Measurements from ENCODE around the gene TMEM117.
A peak's percentile ranks its signal among the peaks of the same experiment; 100 is the strongest.

The TMEM117 gene

DNA sequence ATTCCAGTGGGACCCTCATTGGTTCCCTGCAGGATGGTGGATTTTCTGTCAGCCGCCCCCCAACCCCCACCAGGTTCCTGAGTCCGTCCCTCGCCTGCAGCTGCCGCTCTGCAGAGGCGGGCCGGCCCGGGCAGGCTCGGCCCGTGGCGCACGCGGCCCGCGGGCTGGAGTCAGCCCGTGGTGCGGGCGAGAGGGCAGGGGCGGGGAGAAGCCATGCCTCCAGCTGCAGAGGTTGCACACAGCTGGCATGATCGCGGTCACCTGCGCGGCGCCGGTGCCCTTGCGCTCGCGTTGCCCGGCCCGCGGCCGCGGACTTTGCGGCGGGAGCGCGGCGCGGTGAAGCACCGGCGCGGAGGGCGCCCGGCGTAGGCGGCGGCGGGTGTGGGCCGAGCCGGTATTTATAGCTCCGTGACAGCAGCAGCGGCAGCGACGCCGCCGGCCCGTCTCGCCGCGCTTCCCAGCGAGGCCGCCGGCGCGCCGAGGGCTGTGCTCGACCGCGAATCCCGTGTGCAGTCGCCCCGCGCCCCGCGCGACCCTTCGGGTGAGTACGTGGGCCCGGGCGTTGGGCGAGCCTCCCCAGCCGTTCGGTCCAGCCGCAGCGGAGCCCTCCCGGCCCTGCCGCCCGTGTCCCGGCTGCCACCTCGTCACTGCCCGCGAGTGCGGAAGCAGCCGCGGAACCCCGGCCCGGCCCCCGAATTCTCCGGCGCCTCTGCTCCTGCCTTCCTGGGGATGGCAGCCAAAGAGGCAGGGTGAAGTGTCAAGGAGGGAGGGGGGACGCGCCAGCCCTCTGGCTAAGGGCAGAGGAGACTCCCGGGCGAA lies at the start of gene TMEM117:
Gene TMEM117 (plus strand): TSS at position 426 of the 819 bp plus-strand sequence.
- peak; percentile 47 to 68 for DNase-seq

DNA sequence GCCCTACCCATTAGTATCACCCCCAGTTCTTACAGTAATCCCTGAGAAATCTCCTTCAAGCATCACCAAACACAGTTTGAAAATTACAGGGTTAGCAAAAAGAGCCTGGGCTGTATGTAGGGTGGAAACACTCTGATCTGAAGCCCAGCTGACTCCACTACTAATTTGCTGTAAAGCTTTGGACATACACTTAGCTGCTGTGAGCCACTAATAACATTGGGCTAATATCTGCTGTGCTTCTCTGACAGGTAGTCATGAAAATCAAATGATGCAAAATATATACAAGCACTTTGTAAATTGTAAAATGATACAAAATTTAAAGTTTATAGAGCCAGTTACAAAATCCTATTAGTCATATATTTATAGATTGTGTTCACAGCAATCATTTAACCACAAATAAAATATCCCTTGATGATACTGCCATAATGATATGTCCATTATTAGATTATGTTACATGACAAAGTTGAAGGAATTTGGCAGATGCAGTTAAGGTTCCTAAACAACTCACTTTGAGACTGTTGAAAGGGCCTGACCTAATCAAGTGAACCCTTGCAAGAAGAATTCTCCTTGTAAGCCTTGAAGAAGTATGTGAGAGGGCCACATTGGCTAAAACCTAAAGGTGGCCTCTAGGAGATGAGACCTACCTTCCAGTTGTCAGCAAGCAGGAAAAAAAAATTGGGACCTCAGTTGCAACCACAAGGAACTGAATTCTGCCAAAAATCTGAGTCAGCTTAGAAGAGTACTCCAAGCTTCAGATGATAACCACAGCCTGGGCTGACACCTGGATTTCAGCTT lies 48.8 kb upstream of the TMEM117 start:
- DNase-seq = no peak

GRCh38 chr12:43789941-43790340 lies 45.9 kb upstream of the TMEM117 start:
- no peak for DNase-seq

- no peak for DNase-seq
These were observed 40.1 kb upstream of the TMEM117 start for GRCh38 chr12:43795716-43796280.

- DNase-seq = no peak
These were observed 38.2 kb upstream of the TMEM117 start for GRCh38 chr12:43797561-43798217.

DNA sequence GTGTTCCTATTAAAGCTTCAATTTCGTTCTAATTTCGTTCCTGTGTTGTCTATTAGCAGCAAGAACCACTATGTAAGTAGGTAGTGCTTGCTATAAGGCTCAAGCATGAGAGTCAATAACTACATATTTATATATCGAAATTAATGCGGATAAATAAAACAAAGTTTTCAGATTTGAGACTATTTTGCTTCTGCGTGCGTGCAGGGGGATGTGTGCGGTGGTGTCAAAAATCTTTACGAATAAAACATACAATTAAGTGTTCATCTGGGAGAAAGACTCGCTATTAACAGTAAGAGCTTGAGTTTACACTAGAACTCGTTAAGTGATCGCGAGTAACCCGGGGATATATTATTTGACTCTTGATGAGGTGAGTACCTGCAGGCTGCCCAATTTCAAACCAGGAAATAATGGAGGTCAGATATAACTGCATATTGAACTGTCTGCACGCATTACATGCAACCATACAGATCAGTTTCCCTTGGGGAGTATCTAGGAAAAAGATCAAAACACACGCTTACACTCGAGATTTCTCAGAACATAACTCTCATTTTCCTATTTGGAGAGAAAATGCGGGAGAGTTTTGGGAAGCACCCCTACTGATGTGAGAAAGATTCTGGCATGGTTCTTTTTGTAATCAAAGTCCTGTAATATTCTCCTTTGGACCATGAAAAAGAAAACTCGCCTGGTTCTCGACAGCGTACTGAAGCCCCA lies 30.6 kb upstream of the TMEM117 start:
- peak in 1 of 2 donors; percentile 24 for DNase-seq

DNA sequence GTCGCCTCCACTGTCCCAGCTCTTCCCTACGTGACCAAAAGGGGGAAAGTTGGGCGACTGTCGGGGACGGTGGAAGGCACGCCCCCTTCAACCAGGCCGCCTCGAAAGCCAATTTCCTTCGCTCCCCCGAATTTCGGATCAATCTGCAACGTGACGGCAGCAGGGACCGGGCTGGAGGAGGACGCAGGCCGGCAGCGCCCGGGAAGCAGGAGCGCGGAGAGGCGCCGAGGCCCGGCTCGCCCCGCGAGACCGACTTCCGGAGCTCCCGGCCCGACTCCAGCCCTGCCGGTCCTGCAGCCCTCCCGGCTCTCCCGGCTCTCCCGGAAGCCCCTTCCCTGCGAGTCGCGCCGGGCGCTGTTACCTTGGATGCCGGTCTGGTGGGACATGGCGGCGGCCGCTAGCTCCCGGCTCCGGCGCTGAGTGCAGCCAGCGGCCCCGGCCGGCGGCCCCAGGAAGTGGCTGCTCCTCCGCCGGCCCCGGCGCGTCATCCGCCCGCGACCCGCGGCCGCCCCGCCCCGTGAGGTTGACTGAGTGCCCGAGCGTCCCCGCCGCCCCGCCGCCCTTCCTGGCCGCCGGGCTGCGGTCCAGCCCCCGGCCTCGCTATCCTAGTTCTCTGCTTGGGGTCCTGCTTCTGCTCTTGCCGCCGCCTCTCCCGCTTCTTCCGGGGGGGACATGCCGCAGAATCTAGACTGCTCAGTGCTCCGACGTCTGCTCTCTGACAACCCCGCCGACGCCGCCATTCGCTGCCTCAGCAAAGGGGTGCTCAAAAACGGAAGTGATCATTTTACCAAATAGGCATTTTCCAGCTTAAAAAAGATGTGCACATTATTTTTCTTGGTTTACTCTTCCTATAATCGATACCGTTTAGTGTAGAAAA lies 29.8 kb upstream of the TMEM117 start, which contains the start of gene TWF1:
Gene TWF1 (minus strand): TSS at position 458 of the 877 bp plus-strand sequence. CDS start 72 bp downstream, at position 386.
- peak; percentile 79 to 86 for DNase-seq

DNA sequence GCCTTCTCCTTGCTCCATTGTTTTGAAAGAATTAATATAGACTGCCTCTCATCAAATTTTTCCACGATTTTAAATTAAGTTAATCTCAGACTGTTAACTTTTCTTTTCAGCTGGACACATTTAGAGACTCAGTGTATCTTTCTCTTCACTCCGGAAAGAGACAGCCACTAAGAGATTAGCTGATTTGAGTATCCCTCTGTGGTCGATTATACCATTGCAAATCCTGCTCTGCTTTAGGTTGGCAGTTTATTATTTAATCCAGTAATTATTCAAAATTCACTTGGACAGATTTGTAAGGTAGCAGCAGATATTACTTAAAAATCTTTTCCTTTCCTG lies 29.2 kb upstream of the TMEM117 start:
- DNase-seq = no peak

DNA sequence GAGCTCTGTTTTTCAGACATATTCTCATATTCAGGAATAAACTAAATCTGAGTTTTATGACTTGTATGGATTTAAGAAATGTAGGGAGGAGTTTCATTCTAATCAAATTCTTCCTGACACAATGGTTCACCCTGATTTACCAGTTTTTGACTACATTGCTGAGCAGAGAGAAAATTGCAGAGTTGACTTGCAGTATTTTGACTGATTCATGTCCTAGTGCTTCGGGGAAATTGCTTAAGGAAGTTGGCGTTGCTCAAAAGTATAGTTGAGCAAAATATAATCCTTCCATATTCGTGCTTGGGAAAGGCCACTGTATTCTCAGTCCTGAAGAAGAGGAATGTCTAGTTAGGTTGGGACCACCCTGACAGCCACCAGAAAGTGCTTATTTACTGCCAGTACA lies 28.5 kb upstream of the TMEM117 start:
- DNase-seq = no peak

DNA sequence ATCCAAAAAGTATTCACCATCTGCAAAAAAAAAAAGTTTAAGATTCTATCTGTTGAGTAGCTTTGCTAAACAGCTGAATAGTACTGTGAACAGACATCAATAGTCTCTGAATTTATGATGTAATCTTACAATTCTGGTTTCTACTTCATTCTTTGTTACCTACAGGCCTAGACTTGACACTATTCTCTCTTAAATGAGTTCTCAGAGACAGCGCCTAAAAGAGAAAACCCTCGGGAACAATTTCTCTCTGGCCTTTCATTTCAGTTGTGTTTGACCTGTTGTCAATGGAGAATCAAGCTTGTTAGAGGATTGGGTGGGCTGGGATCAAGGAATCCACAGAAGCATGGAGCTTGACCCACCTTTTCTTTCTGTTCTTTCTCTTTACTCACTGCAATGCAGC lies 23.8 kb upstream of the TMEM117 start:
- no peak for DNase-seq

DNA sequence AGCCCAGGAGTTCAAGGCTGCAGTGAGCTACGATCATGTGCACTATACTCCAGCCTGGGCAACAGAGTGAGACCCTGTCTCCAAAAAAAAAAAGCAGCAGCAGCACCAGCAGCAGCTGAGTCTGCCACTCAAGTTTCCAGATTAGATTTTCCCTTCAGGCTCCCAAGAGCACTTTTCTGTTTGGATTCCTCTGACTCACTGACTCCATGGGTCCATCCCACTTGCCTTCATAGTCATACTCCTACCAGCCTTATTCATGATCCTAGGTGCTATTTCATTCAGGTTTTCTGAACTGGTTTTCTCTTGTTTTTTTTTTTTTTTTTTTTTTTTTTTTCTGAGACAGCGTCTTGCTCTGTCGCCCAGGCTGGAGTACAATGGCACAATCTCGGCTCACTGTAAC lies 23.0 kb upstream of the TMEM117 start:
- DNase-seq = no peak

DNA sequence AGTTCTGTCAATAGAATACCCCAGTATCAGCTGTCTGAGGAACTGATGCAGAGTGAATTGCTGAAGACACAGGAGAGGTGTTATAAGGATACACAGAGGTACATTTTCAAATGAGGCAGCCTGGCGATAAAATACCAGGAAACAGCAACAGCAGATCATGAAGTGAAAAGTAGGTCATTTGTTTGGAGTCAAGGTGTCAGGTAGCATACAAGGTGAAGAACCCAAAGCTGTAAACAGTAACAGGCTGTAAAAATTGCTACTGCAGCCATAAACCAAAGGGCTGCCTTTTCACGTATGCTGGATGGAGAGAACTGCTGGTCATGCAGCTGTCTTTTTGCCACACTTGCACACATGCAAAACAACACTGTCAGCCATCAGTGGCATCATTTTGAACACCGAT lies 20.5 kb upstream of the TMEM117 start:
- no peak for DNase-seq

GRCh38 chr12:43816168-43816567 lies 19.7 kb upstream of the TMEM117 start:
- DNase-seq = no peak

DNA sequence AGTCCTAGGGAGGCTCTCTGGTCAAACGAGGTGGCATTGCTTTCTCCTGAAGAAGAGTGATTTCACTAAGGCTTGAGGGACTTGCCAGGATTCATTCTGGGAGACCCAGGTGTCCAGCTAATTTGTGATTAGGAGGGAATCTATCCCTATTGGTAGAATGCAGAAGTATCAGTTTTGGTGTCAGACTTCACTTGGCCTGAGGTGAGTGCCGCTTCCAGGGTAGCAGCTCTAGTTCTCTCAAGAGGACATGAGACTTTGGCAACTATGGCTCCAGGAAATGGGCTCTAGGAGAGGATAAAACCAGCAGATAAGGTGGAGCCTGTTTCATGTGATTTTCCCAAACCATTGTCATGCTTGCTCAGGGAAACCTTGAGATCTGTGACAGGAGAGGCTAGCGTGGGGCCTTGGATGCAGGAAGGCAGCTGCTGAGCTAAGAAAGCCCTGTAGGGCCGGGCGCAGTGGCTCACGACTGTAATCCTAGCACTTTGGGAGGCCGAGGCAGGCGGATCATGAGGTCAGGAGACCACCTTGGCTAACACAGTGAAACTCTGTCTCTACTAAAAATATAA lies 11.6 kb upstream of the TMEM117 start:
- no peak for DNase-seq

- DNase-seq = no peak
These were observed 9.2 kb upstream of the TMEM117 start for GRCh38 chr12:43826681-43827080.

DNA sequence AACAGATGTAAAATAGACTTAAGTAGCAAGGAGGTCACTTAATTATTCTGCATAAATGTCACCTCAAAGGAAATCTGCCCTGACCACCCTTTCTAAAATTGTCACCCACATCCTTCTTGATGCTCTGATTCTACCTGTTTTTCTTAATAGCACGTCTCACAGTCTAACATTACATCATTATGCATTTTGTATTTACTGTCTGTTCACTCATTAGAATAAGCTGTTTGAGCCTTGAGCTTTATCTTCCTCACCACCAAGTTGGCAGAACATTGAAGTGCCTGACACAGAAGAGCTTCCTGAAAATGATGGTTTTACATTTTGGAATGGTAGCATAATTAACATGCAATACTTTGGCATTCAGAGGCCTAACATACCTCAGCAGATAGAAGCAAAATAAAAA lies 8.8 kb upstream of the TMEM117 start:
- DNase-seq = no peak

- peak in 1 of 2 donors; percentile 32 for DNase-seq
These were observed 3.3 kb upstream of the TMEM117 start for GRCh38 chr12:43832463-43833168.

GRCh38 chr12:43835264-43835655 lies 621 bp upstream of the TMEM117 start:
- peak in 1 of 2 donors; percentile 8 for DNase-seq

DNA sequence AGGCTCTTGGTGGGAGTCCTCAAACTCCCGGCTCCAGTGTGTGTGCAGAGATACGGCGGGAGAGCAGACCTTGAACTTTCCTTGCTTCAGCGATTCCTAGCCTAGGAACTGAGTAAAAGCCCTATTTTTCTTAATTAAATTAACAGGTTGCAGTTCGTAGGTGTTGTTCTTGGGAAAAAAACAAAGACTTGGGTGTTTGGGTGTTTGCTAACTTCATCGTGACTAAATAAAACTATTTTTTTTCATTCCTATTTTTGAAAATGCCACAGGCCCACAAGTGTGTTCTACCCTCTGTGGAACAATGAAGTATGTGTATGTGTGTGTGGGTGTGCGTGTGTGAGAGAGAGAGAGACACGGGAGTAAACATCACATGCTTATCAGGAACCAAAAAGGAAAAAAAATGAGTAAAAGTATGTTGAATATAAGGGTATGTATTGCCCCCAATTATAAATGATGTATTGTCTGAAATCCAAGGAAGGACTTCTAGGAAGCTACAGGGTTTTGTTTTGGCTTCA lies 651 bp downstream of the TMEM117 start:
- peak; percentile 3 to 40 for DNase-seq

DNA sequence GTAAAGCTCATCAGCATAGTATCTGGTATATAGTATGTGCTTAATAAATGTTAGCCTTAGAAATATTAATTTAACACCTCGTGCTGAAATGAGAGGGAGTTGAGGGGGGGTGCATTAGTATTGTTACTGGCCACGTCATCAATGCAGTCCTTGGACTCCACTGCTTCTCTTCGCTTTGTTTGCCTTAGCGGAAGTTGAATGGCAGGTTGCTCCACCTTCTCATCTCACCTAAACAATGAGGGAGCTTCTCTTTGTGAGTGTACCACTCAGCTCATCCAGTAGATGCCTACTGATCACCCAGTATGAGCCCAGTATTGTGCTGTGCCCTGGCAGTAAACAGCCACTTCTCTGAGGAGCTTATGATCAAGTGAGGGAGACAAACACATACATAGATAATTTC lies 4.5 kb downstream of the TMEM117 start:
- no peak for DNase-seq
